ENCODE data around the gene SGIP1.

Gene SGIP1

GRCh38 chr1:66533804-66534740, at the start of gene SGIP1:
TSS of gene SGIP1 (plus strand) at chr1:66534153. CDS start at chr1:66534359, 206 bp downstream.
- no peaks in the 10 kb centered on the region for H3F3A ChIP-seq (ENCODE audit: insufficient read depth, low read length)
- no peak within 1 kb of the TSS for H3K4me3 ChIP-seq (ENCODE audit: low read length)
- no peaks in the 10 kb centered on the region for H3K36me3 ChIP-seq (replicated peaks; ENCODE audit: insufficient read depth, low read length)
- H3K27ac ChIP-seq (ENCODE audit: low read length) = no peak within 1 kb of the TSS
- no peak within 1 kb of the TSS for H2AFZ ChIP-seq (ENCODE audit: low read length)
- H3K9ac ChIP-seq (ENCODE audit: low read length) = no peak within 1 kb of the TSS
- no peaks in the 10 kb centered on the region for H3K4me1 ChIP-seq (ENCODE audit: low read length)
- no peak for DNase-seq
- H3K27me3 ChIP-seq (replicated peaks; ENCODE audit: insufficient read depth, low read length) = no peaks in the 10 kb centered on the region
- no peaks in the 10 kb centered on the region for H3K9me3 ChIP-seq (replicated peaks; ENCODE audit: insufficient read depth, low read length)
- no peaks in the 10 kb centered on the region for H3K9me2 ChIP-seq (replicated peaks; ENCODE audit: insufficient read depth, low read length)
- no peak within 1 kb of the TSS for H3K4me2 ChIP-seq (ENCODE audit: low read depth, low read length)
- TF ChIP-seq EZH2phosphoT487 (IDR thresholded peaks at IDR 0.05; ENCODE audit: low read length) = no peak
- no peaks in the 10 kb centered on the region for H4K20me1 ChIP-seq (ENCODE audit: insufficient read depth, low read length)
- no peaks in the 10 kb centered on the region for H3K79me2 ChIP-seq (ENCODE audit: low read length)

GRCh38 chr1:66489151-66489550, 44.8 kb upstream of the SGIP1 start:
- H3K9me3 ChIP-seq (replicated peaks; ENCODE audit: insufficient read depth, low read length) = no peaks in the 10 kb centered on the region
- H3F3A ChIP-seq (ENCODE audit: insufficient read depth, low read length) = no peaks in the 10 kb centered on the region
- H3K4me2 ChIP-seq (ENCODE audit: low read depth, low read length) = no peak overlapping the region
- no peak overlapping the region for H3K4me3 ChIP-seq (ENCODE audit: low read length)
- no peaks in the 10 kb centered on the region for H4K20me1 ChIP-seq (ENCODE audit: insufficient read depth, low read length)
- no peak for DNase-seq
- no peaks in the 10 kb centered on the region for H3K9me2 ChIP-seq (replicated peaks; ENCODE audit: insufficient read depth, low read length)
- no peak overlapping the region for H3K9ac ChIP-seq (ENCODE audit: low read length)
- peaks cover 8% of the 10 kb centered on the region; the same call in 1 of the 2 replicates for H3K4me1 ChIP-seq (ENCODE audit: low read length)
- TF ChIP-seq, protein P1, sequence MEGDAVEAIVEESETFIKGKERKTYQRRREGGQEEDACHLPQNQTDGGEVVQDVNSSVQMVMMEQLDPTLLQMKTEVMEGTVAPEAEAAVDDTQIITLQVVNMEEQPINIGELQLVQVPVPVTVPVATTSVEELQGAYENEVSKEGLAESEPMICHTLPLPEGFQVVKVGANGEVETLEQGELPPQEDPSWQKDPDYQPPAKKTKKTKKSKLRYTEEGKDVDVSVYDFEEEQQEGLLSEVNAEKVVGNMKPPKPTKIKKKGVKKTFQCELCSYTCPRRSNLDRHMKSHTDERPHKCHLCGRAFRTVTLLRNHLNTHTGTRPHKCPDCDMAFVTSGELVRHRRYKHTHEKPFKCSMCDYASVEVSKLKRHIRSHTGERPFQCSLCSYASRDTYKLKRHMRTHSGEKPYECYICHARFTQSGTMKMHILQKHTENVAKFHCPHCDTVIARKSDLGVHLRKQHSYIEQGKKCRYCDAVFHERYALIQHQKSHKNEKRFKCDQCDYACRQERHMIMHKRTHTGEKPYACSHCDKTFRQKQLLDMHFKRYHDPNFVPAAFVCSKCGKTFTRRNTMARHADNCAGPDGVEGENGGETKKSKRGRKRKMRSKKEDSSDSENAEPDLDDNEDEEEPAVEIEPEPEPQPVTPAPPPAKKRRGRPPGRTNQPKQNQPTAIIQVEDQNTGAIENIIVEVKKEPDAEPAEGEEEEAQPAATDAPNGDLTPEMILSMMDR (IDR thresholded peaks at IDR 0.05; ENCODE audit: low read length) = no peak
- TF ChIP-seq EZH2phosphoT487 (IDR thresholded peaks at IDR 0.05; ENCODE audit: low read length) (no peak), EZH2 (optimal IDR thresholded peaks at IDR 0.05; ENCODE audit: low read depth, low read length) (no peak)
- H3K27ac ChIP-seq (ENCODE audit: low read length) = no peak overlapping the region
- H2AFZ ChIP-seq (ENCODE audit: low read length) = no peak overlapping the region
- H3K27me3 ChIP-seq (replicated peaks; ENCODE audit: insufficient read depth, low read length) = no peaks in the 10 kb centered on the region
- H3K36me3 ChIP-seq (replicated peaks; ENCODE audit: insufficient read depth, low read length) = no peaks in the 10 kb centered on the region
- no peaks in the 10 kb centered on the region for H3K79me2 ChIP-seq (ENCODE audit: low read length)

- H3K79me2 ChIP-seq (ENCODE audit: low read length) = no peaks in the 10 kb centered on the region
- no peaks in the 10 kb centered on the region for H3F3A ChIP-seq (ENCODE audit: insufficient read depth, low read length)
- no peak for TF ChIP-seq EZH2phosphoT487 (IDR thresholded peaks at IDR 0.05; ENCODE audit: low read length)
- TF ChIP-seq EZH2 (optimal IDR thresholded peaks at IDR 0.05; ENCODE audit: low read depth, low read length) = no peak
- TF ChIP-seq, protein P1 (IDR thresholded peaks at IDR 0.05; ENCODE audit: low read length) = no peak
- no peaks in the 10 kb centered on the region for H3K9me3 ChIP-seq (replicated peaks; ENCODE audit: insufficient read depth, low read length)
- no peaks in the 10 kb centered on the region for H3K9me2 ChIP-seq (replicated peaks; ENCODE audit: insufficient read depth, low read length)
- DNase-seq = no peak
- H3K36me3 ChIP-seq (replicated peaks; ENCODE audit: insufficient read depth, low read length) = no peaks in the 10 kb centered on the region
- no peaks in the 10 kb centered on the region for H4K20me1 ChIP-seq (ENCODE audit: insufficient read depth, low read length)
- no peak overlapping the region for H3K9ac ChIP-seq (ENCODE audit: low read length)
- no peak overlapping the region; the same call in 1 of the 2 replicates for H2AFZ ChIP-seq (ENCODE audit: low read length)
- peak overlapping the region; percentile 9; the same call in 1 of the 2 replicates for H3K4me2 ChIP-seq (ENCODE audit: low read depth, low read length)
- H3K4me3 ChIP-seq (ENCODE audit: low read length) = no peak overlapping the region
- no peaks in the 10 kb centered on the region for H3K27me3 ChIP-seq (replicated peaks; ENCODE audit: insufficient read depth, low read length)
- no peak overlapping the region for H3K27ac ChIP-seq (ENCODE audit: low read length)
- H3K4me1 ChIP-seq (ENCODE audit: low read length) = peaks cover 8% of the 10 kb centered on the region; the same call in 1 of the 2 replicates
These were observed 43.9 kb upstream of the SGIP1 start for GRCh38 chr1:66489972-66490601.
